WTC11 (cell line): ENCODE data around the gene KIFC1. TPM values are rescaled to one million over a fixed set of nuclear protein-coding genes. Genes with fewer than 3 reads are reported as not detected.

ENCODE experiments used
- ATAC-seq: fragments of 200-7000 bp; cut with Tn5 transposase; 2 replicates; pipeline ENCODE4 v1.10.0; 2021; ENCODE audit warnings: mild to moderate bottlenecking, moderate library complexity
- CTCF ChIA-PET: fragments of 300-600 bp; sonication (Branson Sonifier 250); formaldehyde crosslinking; loops from one replicate; lab custom pipeline; 2021; ENCODE audit warnings: antibody characterized with exemption; lab: Charles Lee
- POLR2A ChIA-PET: fragments of 350-600 bp; sonication (Branson Sonifier 250); formaldehyde crosslinking; loops from one replicate; lab custom pipeline; 2021; ENCODE audit warnings: antibody characterized with exemption; lab: Charles Lee
- DNase-seq: peaks from one replicate; pipeline ENCODE4 v3.0.0; 2021; ENCODE audit warnings: low spot score
- H3K27ac Mint-ChIP-seq: 2 replicates; pipeline ENCODE4 v1.8.0; 2021; ENCODE audit warnings: mixed read lengths
- H3K27me3 Mint-ChIP-seq: 2 replicates; pipeline ENCODE4 v1.8.0; 2021; ENCODE audit warnings: low read depth, mild to moderate bottlenecking, moderate library complexity, mixed read lengths
- H3K36me3 Mint-ChIP-seq: 2 replicates; pipeline ENCODE4 v1.8.0; 2021; ENCODE audit warnings: mixed read lengths
- H3K4me1 Mint-ChIP-seq: 2 replicates; pipeline ENCODE4 v1.8.0; 2022; ENCODE audit warnings: mixed read lengths
- H3K4me3 Mint-ChIP-seq: 2 replicates; pipeline ENCODE4 v1.8.0; 2021; ENCODE audit warnings: mild to moderate bottlenecking, moderate library complexity, mixed read lengths
- H3K9me3 Mint-ChIP-seq: 2 replicates; pipeline ENCODE4 v1.8.0; 2021; ENCODE audit warnings: mixed read lengths
- CREM ChIP-seq: sonication (generic); formaldehyde crosslinking; IDR thresholded peaks from 2 replicates; pipeline ENCODE4 v1.8.1; 2022; ENCODE audit warnings: mild to moderate bottlenecking, missing genetic modification reagents, moderate library complexity
- ELF4 ChIP-seq: sonication (generic); formaldehyde crosslinking; IDR thresholded peaks from 2 replicates; pipeline ENCODE4 v1.8.1; 2022; ENCODE audit warnings: low read depth, mild to moderate bottlenecking, moderate library complexity, missing genetic modification reagents
- GABPB1 ChIP-seq: sonication (generic); formaldehyde crosslinking; IDR thresholded peaks from 2 replicates; pipeline ENCODE4 v1.8.1; 2023; ENCODE audit warnings: mild to moderate bottlenecking, missing genetic modification reagents
- KAT7 ChIP-seq: sonication (generic); formaldehyde crosslinking; IDR thresholded peaks from 2 replicates; pipeline ENCODE4 v1.8.1; 2023; ENCODE audit warnings: missing genetic modification reagents, mild to moderate bottlenecking, borderline replicate concordance
- MYBL2 ChIP-seq: sonication (generic); formaldehyde crosslinking; IDR thresholded peaks from 2 replicates; pipeline ENCODE4 v1.8.1; 2023; ENCODE audit warnings: mild to moderate bottlenecking, moderate library complexity, missing genetic modification reagents
- NR1H2 ChIP-seq: sonication (generic); formaldehyde crosslinking; IDR thresholded peaks from 2 replicates; pipeline ENCODE4 v1.9.0; 2021; ENCODE audit warnings: mild to moderate bottlenecking, moderate library complexity, missing genetic modification reagents
- OVOL2 ChIP-seq: fragments of 250-450 bp; sonication (Bioruptor Pico); IDR thresholded peaks from 2 replicates; pipeline ENCODE4 v1.9.0; 2021; ENCODE audit warnings: mild to moderate bottlenecking, borderline replicate concordance
- PRRX2 ChIP-seq: fragments of 250-450 bp; sonication (Bioruptor Pico); IDR thresholded peaks from 2 replicates; pipeline ENCODE4 v1.8.0; 2021; ENCODE audit warnings: mild to moderate bottlenecking
- RORB ChIP-seq: fragments of 250-450 bp; sonication (Bioruptor Pico); IDR thresholded peaks from 2 replicates; pipeline ENCODE4 v1.9.0; 2021; ENCODE audit warnings: mild to moderate bottlenecking
- SMAD4 ChIP-seq: sonication (generic); formaldehyde crosslinking; IDR thresholded peaks from 2 replicates; pipeline ENCODE4 v1.8.0; 2022; ENCODE audit warnings: mild to moderate bottlenecking, missing genetic modification reagents
- TEAD1 ChIP-seq: sonication (generic); formaldehyde crosslinking; IDR thresholded peaks from 2 replicates; pipeline ENCODE4 v1.8.0; 2022; ENCODE audit warnings: mild to moderate bottlenecking, missing genetic modification reagents
- ZNF121 ChIP-seq: sonication (generic); formaldehyde crosslinking; IDR thresholded peaks from 2 replicates; pipeline ENCODE4 v1.8.0; 2023; ENCODE audit warnings: missing genetic modification reagents
- ZNF219 ChIP-seq: sonication (generic); formaldehyde crosslinking; IDR thresholded peaks from 2 replicates; pipeline ENCODE4 v1.8.0; 2023; ENCODE audit warnings: missing genetic modification reagents, mild to moderate bottlenecking, borderline replicate concordance
- ZNF263 ChIP-seq: sonication (generic); formaldehyde crosslinking; IDR thresholded peaks from 2 replicates; pipeline ENCODE4 v1.8.1; 2022; ENCODE audit warnings: low read depth, mild to moderate bottlenecking, moderate library complexity, missing genetic modification reagents
- ZNF396 ChIP-seq: fragments of 250-450 bp; sonication (Bioruptor Pico); IDR thresholded peaks from 2 replicates; pipeline ENCODE4 v1.8.0; 2021; ENCODE audit warnings: mild to moderate bottlenecking, moderate library complexity, borderline replicate concordance
- ZNF423 ChIP-seq: fragments of 250-450 bp; sonication (Bioruptor Pico); IDR thresholded peaks from 2 replicates; pipeline ENCODE4 v2.1.2; 2022; ENCODE audit warnings: mild to moderate bottlenecking, moderate library complexity
- total RNA-seq: library from RNA; stranded (reverse); gene quantifications from 3 replicates; pipeline ENCODE4 v1.2.3, GENCODE V29; 2021
- TF ChIP-seq, protein P1 (sequence below): sonication (generic); formaldehyde crosslinking; IDR thresholded peaks from 2 replicates; pipeline ENCODE4 v1.8.0; 2023; ENCODE audit warnings: missing genetic modification reagents, mild to moderate bottlenecking, borderline replicate concordance
- TF ChIP-seq, protein P2 (sequence below): fragments of 250-450 bp; sonication (Bioruptor Pico); IDR thresholded peaks from 2 replicates; pipeline ENCODE4 v2.1.2; 2022; ENCODE audit warnings: mild to moderate bottlenecking, moderate library complexity
- TF ChIP-seq, protein P3 (sequence below): sonication (generic); formaldehyde crosslinking; IDR thresholded peaks from 2 replicates; pipeline ENCODE4 v1.8.1; 2023; ENCODE audit warnings: mild to moderate bottlenecking, missing genetic modification reagents, borderline replicate concordance
- TF ChIP-seq, protein P4 (sequence below): sonication (generic); formaldehyde crosslinking; IDR thresholded peaks from 2 replicates; pipeline ENCODE4 v1.8.0; 2022; ENCODE audit warnings: mild to moderate bottlenecking, missing genetic modification reagents
- TF ChIP-seq, protein P5 (sequence below): sonication (generic); formaldehyde crosslinking; IDR thresholded peaks from 2 replicates; pipeline ENCODE4 v1.8.1; 2022; ENCODE audit warnings: missing genetic modification reagents, borderline replicate concordance
- TF ChIP-seq, protein P6 (sequence below): sonication (generic); formaldehyde crosslinking; IDR thresholded peaks from 2 replicates; pipeline ENCODE4 v1.8.1; 2023; ENCODE audit warnings: mild to moderate bottlenecking, missing genetic modification reagents, moderate library complexity
- TF ChIP-seq, protein P7 (sequence below): sonication (generic); formaldehyde crosslinking; IDR thresholded peaks from 2 replicates; pipeline ENCODE4 v1.8.1; 2022; ENCODE audit warnings: mild to moderate bottlenecking, moderate library complexity, missing genetic modification reagents

Gene KIFC1
- total RNA-seq, 1 experiment from 2014 or later = 97.3 TPM

DNA sequence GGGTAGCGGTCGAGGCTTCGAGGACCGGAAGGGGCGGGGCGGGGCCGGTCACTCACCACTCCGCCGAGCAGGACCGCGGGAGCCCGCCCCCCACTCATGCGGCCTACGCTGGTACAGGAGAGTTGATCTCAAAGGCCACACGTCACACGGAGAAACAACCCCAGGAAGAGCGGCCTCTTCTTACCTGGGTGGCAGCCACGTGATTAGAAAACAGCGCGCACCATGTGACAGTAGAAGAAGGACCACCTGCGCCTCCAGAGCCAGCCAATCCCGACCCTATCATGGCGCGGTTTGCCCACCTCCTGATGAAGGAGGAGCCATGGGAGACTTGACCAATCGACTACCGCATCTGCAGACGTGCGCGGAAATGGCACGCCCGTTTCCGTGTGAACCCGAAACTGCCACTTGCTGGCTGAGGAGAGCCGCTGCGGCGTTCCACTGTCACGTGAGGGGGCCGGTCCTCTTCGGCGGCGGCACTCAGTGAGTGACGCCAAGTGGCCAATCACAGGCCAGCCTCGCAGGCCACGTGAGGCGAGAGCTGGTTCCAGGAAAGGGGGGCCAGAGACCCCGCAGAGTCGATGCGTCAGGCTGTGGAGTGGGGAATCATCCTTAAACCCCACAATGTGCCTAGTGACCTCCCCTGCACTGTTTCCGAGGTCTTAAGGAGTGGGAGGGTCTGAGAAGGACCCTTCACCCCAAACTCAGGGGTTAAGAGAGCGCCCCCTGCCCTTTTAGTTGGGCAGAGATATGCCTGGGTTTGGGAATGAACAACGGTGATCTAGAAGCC lies 26.5 kb downstream of the KIFC1 start, which contains the start of gene CUTA:
CUTA (minus strand) TSS at position 205 of the 787 bp plus-strand sequence; CDS start at position 98, 107 bp downstream.
- Mint-ChIP-seq H3K4me1 (peaks cover 63% of the 10 kb centered on the region), H3K36me3 (peaks cover 28% of the 10 kb centered on the region), H3K9me3 (no peaks in the 10 kb centered on the region), H3K27ac (peak within 1 kb of the TSS; percentile 100), H3K27me3 (no peaks in the 10 kb centered on the region; the same call in 1 of the 2 replicates), H3K4me3 (peak within 1 kb of the TSS; percentile 96)
- CTCF ChIA-PET = interaction anchor here (0.6 to 2.6 kb wide), 17 partner anchors 8 to 141 kb away, joined by 3 to 30 read pairs (median 5); partner anchors contain the start of genes B3GALT4, PFDN6, PHF1 and RGL2
- ATAC-seq (peak; percentile 91), DNase-seq (peak; percentile 98)
- POLR2A ChIA-PET = interaction anchor here (0.9 to 1.7 kb wide), 5 partner anchors 8 to 446 kb away, joined by 3 to 8 read pairs (median 5); partner anchors contain the start of genes ZBTB22 and ZBTB9
- TF ChIP-seq ZNF219 (CRISPR knock-in tag) (no peak), ZNF121 (CRISPR knock-in tag) (no peak), PRRX2 (CRISPR knock-in tag) (no peak), ZNF263 (no peak), ZNF396 (CRISPR knock-in tag) (no peak), ZNF423 (CRISPR knock-in tag) (no peak), TEAD1 (CRISPR knock-in tag) (peak; percentile 17; the same call in 1 of the 2 replicates), GABPB1 (CRISPR knock-in tag) (peak; percentile 76), KAT7 (CRISPR knock-in tag) (no peak), OVOL2 (CRISPR knock-in tag) (no peak), RORB (CRISPR knock-in tag) (no peak), MYBL2 (CRISPR knock-in tag) (0 out of 2 replicates have a peak, but pooled peaks have one; percentile 5), NR1H2 (CRISPR knock-in tag) (no peak), SMAD4 (CRISPR knock-in tag) (no peak), ELF4 (CRISPR knock-in tag) (no peak), CREM (CRISPR knock-in tag) (0 out of 2 replicates have a peak, but pooled peaks have one; percentile 62)
- TF ChIP-seq, protein P1, sequence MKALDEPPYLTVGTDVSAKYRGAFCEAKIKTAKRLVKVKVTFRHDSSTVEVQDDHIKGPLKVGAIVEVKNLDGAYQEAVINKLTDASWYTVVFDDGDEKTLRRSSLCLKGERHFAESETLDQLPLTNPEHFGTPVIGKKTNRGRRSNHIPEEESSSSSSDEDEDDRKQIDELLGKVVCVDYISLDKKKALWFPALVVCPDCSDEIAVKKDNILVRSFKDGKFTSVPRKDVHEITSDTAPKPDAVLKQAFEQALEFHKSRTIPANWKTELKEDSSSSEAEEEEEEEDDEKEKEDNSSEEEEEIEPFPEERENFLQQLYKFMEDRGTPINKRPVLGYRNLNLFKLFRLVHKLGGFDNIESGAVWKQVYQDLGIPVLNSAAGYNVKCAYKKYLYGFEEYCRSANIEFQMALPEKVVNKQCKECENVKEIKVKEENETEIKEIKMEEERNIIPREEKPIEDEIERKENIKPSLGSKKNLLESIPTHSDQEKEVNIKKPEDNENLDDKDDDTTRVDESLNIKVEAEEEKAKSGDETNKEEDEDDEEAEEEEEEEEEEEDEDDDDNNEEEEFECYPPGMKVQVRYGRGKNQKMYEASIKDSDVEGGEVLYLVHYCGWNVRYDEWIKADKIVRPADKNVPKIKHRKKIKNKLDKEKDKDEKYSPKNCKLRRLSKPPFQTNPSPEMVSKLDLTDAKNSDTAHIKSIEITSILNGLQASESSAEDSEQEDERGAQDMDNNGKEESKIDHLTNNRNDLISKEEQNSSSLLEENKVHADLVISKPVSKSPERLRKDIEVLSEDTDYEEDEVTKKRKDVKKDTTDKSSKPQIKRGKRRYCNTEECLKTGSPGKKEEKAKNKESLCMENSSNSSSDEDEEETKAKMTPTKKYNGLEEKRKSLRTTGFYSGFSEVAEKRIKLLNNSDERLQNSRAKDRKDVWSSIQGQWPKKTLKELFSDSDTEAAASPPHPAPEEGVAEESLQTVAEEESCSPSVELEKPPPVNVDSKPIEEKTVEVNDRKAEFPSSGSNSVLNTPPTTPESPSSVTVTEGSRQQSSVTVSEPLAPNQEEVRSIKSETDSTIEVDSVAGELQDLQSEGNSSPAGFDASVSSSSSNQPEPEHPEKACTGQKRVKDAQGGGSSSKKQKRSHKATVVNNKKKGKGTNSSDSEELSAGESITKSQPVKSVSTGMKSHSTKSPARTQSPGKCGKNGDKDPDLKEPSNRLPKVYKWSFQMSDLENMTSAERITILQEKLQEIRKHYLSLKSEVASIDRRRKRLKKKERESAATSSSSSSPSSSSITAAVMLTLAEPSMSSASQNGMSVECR = no peak; the same call in 1 of the 2 replicates
- TF ChIP-seq, protein P2, sequence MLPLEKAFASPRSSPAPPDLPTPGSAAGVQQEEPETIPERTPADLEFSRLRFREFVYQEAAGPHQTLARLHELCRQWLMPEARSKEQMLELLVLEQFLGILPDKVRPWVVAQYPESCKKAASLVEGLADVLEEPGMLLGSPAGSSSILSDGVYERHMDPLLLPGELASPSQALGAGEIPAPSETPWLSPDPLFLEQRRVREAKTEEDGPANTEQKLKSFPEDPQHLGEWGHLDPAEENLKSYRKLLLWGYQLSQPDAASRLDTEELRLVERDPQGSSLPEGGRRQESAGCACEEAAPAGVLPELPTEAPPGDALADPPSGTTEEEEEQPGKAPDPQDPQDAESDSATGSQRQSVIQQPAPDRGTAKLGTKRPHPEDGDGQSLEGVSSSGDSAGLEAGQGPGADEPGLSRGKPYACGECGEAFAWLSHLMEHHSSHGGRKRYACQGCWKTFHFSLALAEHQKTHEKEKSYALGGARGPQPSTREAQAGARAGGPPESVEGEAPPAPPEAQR (CRISPR knock-in tag) = no peak
- TF ChIP-seq, protein P3, sequence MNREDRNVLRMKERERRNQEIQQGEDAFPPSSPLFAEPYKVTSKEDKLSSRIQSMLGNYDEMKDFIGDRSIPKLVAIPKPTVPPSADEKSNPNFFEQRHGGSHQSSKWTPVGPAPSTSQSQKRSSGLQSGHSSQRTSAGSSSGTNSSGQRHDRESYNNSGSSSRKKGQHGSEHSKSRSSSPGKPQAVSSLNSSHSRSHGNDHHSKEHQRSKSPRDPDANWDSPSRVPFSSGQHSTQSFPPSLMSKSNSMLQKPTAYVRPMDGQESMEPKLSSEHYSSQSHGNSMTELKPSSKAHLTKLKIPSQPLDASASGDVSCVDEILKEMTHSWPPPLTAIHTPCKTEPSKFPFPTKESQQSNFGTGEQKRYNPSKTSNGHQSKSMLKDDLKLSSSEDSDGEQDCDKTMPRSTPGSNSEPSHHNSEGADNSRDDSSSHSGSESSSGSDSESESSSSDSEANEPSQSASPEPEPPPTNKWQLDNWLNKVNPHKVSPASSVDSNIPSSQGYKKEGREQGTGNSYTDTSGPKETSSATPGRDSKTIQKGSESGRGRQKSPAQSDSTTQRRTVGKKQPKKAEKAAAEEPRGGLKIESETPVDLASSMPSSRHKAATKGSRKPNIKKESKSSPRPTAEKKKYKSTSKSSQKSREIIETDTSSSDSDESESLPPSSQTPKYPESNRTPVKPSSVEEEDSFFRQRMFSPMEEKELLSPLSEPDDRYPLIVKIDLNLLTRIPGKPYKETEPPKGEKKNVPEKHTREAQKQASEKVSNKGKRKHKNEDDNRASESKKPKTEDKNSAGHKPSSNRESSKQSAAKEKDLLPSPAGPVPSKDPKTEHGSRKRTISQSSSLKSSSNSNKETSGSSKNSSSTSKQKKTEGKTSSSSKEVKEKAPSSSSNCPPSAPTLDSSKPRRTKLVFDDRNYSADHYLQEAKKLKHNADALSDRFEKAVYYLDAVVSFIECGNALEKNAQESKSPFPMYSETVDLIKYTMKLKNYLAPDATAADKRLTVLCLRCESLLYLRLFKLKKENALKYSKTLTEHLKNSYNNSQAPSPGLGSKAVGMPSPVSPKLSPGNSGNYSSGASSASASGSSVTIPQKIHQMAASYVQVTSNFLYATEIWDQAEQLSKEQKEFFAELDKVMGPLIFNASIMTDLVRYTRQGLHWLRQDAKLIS = no peak
- TF ChIP-seq, protein P4, sequence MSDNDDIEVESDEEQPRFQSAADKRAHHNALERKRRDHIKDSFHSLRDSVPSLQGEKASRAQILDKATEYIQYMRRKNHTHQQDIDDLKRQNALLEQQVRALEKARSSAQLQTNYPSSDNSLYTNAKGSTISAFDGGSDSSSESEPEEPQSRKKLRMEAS = peak; percentile 94
- TF ChIP-seq, protein P5, sequence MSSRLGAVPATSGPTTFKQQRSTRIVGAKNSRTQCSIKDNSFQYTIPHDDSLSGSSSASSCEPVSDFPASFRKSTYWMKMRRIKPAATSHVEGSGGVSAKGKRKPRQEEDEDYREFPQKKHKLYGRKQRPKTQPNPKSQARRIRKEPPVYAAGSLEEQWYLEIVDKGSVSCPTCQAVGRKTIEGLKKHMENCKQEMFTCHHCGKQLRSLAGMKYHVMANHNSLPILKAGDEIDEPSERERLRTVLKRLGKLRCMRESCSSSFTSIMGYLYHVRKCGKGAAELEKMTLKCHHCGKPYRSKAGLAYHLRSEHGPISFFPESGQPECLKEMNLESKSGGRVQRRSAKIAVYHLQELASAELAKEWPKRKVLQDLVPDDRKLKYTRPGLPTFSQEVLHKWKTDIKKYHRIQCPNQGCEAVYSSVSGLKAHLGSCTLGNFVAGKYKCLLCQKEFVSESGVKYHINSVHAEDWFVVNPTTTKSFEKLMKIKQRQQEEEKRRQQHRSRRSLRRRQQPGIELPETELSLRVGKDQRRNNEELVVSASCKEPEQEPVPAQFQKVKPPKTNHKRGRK = no peak
- TF ChIP-seq, protein P6, sequence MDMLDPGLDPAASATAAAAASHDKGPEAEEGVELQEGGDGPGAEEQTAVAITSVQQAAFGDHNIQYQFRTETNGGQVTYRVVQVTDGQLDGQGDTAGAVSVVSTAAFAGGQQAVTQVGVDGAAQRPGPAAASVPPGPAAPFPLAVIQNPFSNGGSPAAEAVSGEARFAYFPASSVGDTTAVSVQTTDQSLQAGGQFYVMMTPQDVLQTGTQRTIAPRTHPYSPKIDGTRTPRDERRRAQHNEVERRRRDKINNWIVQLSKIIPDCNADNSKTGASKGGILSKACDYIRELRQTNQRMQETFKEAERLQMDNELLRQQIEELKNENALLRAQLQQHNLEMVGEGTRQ (CRISPR knock-in tag) = peak; percentile 99
- TF ChIP-seq, protein P7, sequence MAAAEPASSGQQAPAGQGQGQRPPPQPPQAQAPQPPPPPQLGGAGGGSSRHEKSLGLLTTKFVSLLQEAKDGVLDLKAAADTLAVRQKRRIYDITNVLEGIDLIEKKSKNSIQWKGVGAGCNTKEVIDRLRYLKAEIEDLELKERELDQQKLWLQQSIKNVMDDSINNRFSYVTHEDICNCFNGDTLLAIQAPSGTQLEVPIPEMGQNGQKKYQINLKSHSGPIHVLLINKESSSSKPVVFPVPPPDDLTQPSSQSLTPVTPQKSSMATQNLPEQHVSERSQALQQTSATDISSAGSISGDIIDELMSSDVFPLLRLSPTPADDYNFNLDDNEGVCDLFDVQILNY (CRISPR knock-in tag) = no peak
